Panc1 (cell line): Measurements from ENCODE around the gene PET100. TPM values are rescaled to one million over a fixed set of nuclear protein-coding genes. Genes with fewer than 3 reads are reported as not detected.

ENCODE experiments used
- ATAC-seq: fragments of 200-7000 bp; cut with Tn5 transposase; 2 replicates; pipeline ENCODE4 v1.9.1; 2020; ENCODE audit warnings: mild to moderate bottlenecking, moderate library complexity
- BruUV-seq: library from RNA; stranded (reverse); fragments of 400-500 nt; replicated peaks from 2 replicates; lab custom pipeline; 2021; lab: Mats Ljungman, UMichigan
- CTCF ChIA-PET: fragments of 300-600 bp; sonication (Branson Sonifier 250); formaldehyde crosslinking; loops from one replicate; lab custom pipeline; 2022; ENCODE audit warnings: antibody characterized with exemption; lab: Charles Lee
- POLR2A ChIA-PET: fragments of 300-600 bp; sonication (Branson Sonifier 250); formaldehyde crosslinking; loops from one replicate; lab custom pipeline; 2022; ENCODE audit warnings: antibody characterized with exemption; lab: Charles Lee
- DNase-seq: peaks from one replicate; pipeline ENCODE4 v3.0.0-alpha.2; 2010; ENCODE audit warnings: low read depth, low spot score
- H3K27ac ChIP-seq: 2 replicates; pipeline ENCODE4 v1.5.1; 2011; ENCODE audit warnings: mild to moderate bottlenecking, low read length, inconsistent platforms
- H3K27me3 ChIP-seq: fragments of 200-500 bp; sonication (Bioruptor generic); 2 replicates; pipeline ENCODE4 v1.6.0; 2014; ENCODE audit warnings: low read length, inconsistent platforms; ENCODE audit not compliant: control insufficient read depth, insufficient read depth
- H3K36me3 ChIP-seq: fragments of 200-500 bp; sonication (Bioruptor generic); 2 replicates; pipeline ENCODE4 v1.5.1; 2014; ENCODE audit warnings: inconsistent platforms, mild to moderate bottlenecking, low read length, moderate library complexity; ENCODE audit not compliant: control insufficient read depth, insufficient read depth
- H3K4me1 ChIP-seq: 2 replicates; pipeline ENCODE4 v1.5.1; 2011; ENCODE audit warnings: inconsistent platforms, mild to moderate bottlenecking, low read length, moderate library complexity; ENCODE audit not compliant: control insufficient read depth, insufficient read depth
- H3K4me3 ChIP-seq, 2 experiments: 2 replicates each; pipeline ENCODE4 v1.5.1; 2011 to 2012; ENCODE audit warnings: low read depth in 2 of 2, low read length in 2 of 2, mild to moderate bottlenecking in 2 of 2, inconsistent platforms in 1 of 2, moderate library complexity in 1 of 2
- H3K9me3 ChIP-seq: fragments of 200-500 bp; sonication (Bioruptor generic); 2 replicates; pipeline ENCODE4 v1.5.1; 2014; ENCODE audit warnings: low read depth, mild to moderate bottlenecking, inconsistent platforms, low read length, moderate library complexity; ENCODE audit not compliant: control insufficient read depth, insufficient read depth
- POLR2AphosphoS5 ChIP-seq: IDR thresholded peaks from 2 replicates; pipeline ENCODE4 v1.6.1; 2012; ENCODE audit warnings: mild to moderate bottlenecking, low read depth, low read length, moderate library complexity
- REST ChIP-seq, 2 experiments: IDR thresholded peaks; 2 replicates each; pipeline ENCODE4 v1.6.1; 2011 to 2012; ENCODE audit warnings: low read depth in 2 of 2, control low read depth in 1 of 2, low read length in 1 of 2, mild to moderate bottlenecking in 1 of 2, moderate library complexity in 1 of 2; ENCODE audit not compliant: insufficient read depth in 1 of 2
- SIN3A ChIP-seq: IDR thresholded peaks from 2 replicates; pipeline ENCODE4 v1.6.1; 2012; ENCODE audit warnings: low read depth, mild to moderate bottlenecking, low read length, moderate library complexity, borderline replicate concordance; ENCODE audit not compliant: insufficient read depth
- TCF7L2 ChIP-seq: IDR thresholded peaks from 2 replicates; pipeline ENCODE4 v1.6.1; 2011; ENCODE audit warnings: mild to moderate bottlenecking, low read depth, low read length, inconsistent platforms
- in situ Hi-C: cut with HindIII; loops from 2 replicates; pipeline ENCODE4 v1.10.0; 2016; ENCODE audit warnings: low sequenced_read_pairs, low pct_unique_long_range_greater_than_20kb
- intact Hi-C: fragments of 100-400 bp; cut with micrococcal nuclease; formaldehyde crosslinking; loops from one replicate; pipeline ENCODE4 v1.10.0; 2022; ENCODE audit not compliant: unreplicated experiment
- total RNA-seq: library from RNA; stranded (reverse); gene quantifications from one replicate; pipeline ENCODE4 v1.2.1, GENCODE V29; 2021; ENCODE audit not compliant: unreplicated experiment
- TF ChIP-seq, protein P1 (sequence below): fragments of 450-650 bp; IDR thresholded peaks from 2 replicates; pipeline ENCODE4 v1.5.1; 2017; ENCODE audit warnings: mild to moderate bottlenecking

Gene PET100
- total RNA-seq, 1 experiment from 2014 or later, result 109 TPM

DNA sequence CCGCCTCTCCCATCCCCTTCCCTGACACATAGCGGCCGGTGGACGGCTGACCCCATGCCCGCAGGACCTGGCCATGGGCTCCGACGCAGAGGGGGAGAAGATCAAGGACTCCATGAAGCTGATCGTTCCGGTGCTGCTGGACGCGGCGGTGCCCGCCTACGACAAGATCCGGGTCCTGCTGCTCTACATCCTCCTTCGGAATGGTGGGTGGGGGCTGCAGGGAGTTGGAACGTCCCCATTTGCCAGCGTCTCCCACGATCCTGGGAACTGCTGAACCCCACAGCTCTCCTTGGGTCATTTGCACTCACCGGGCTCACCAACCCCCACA lies 14.9 kb downstream of the PET100 start:
- H3K36me3 ChIP-seq, result no peaks in the 10 kb centered on the region
- H3K9me3 ChIP-seq, result no peaks in the 10 kb centered on the region
- ChIA-PET CTCF (interaction anchor here (0.6 kb wide), 1 partner anchor 133 kb away, joined by 6 read pairs; no protein-coding TSS in a partner anchor), POLR2A (no interaction called here)
- DNase-seq, result no peak
- no peak for TF ChIP-seq SIN3A
- no peak for TF ChIP-seq TCF7L2
- no peak for TF ChIP-seq POLR2AphosphoS5
- no peak for TF ChIP-seq REST (IDR thresholded peaks at IDR 0.05; ENCODE audit: insufficient read depth in 1 of 2, low read depth in 2 of 2, low read length in 1 of 2)
- TF ChIP-seq, protein P1, sequence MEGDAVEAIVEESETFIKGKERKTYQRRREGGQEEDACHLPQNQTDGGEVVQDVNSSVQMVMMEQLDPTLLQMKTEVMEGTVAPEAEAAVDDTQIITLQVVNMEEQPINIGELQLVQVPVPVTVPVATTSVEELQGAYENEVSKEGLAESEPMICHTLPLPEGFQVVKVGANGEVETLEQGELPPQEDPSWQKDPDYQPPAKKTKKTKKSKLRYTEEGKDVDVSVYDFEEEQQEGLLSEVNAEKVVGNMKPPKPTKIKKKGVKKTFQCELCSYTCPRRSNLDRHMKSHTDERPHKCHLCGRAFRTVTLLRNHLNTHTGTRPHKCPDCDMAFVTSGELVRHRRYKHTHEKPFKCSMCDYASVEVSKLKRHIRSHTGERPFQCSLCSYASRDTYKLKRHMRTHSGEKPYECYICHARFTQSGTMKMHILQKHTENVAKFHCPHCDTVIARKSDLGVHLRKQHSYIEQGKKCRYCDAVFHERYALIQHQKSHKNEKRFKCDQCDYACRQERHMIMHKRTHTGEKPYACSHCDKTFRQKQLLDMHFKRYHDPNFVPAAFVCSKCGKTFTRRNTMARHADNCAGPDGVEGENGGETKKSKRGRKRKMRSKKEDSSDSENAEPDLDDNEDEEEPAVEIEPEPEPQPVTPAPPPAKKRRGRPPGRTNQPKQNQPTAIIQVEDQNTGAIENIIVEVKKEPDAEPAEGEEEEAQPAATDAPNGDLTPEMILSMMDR, result no peak
- H3K4me1 ChIP-seq, result no peaks in the 10 kb centered on the region
- H3K4me3 ChIP-seq, result no peak overlapping the region
- in situ Hi-C loops, result no loop called here
- no peak overlapping the region for H3K27ac ChIP-seq
- ATAC-seq, result no peak
- no TSS peak for BruUV-seq
- no peaks in the 10 kb centered on the region for H3K27me3 ChIP-seq
- intact Hi-C loops, result no loop called here

- peak; percentile 42 for ATAC-seq
- H3K4me1 ChIP-seq, result no peaks in the 10 kb centered on the region
- H3K4me3 ChIP-seq, result no peak overlapping the region
- no peaks in the 10 kb centered on the region for H3K9me3 ChIP-seq
- no peak for TF ChIP-seq SIN3A
- TF ChIP-seq, protein P1, result no peak
- TF ChIP-seq REST (IDR thresholded peaks at IDR 0.05; ENCODE audit: insufficient read depth in 1 of 2, low read depth in 2 of 2, low read length in 1 of 2), result no peak
- TF ChIP-seq POLR2AphosphoS5, result no peak
- no peak for TF ChIP-seq TCF7L2
- CTCF ChIA-PET, result no interaction called here
- POLR2A ChIA-PET, result no interaction called here
- DNase-seq, result no peak
- intact Hi-C loops, result no loop called here
- no peaks in the 10 kb centered on the region for H3K27me3 ChIP-seq
- no TSS peak for BruUV-seq
- H3K27ac ChIP-seq, result no peak overlapping the region
- in situ Hi-C loops, result no loop called here
- no peaks in the 10 kb centered on the region for H3K36me3 ChIP-seq
Observed at GRCh38 chr19:7645163-7645562, 15.6 kb downstream of the PET100 start.
